Measurements from ENCODE around the gene ERMARD.

DNA sequence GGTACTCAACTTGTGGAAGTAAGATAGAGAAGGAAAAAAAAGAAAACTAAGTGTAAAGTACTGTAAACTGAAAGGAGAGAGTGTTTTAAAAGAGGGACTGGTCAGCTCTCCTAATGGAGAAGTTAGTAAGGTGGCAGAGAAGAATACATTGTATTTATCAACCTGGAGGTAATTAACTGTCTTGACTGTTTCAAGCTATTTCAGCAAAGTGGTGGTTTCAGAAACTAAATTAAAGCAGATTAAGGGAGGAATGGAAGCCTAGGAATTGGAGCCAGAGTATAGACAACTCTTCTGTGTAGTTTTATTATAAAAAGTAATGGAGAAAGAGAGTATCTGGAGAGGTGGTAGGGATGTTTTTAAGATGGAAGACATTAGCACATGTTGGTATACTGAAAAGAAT lies 24.5 kb upstream of the ERMARD start:
- TF ChIP-seq, protein P1, sequence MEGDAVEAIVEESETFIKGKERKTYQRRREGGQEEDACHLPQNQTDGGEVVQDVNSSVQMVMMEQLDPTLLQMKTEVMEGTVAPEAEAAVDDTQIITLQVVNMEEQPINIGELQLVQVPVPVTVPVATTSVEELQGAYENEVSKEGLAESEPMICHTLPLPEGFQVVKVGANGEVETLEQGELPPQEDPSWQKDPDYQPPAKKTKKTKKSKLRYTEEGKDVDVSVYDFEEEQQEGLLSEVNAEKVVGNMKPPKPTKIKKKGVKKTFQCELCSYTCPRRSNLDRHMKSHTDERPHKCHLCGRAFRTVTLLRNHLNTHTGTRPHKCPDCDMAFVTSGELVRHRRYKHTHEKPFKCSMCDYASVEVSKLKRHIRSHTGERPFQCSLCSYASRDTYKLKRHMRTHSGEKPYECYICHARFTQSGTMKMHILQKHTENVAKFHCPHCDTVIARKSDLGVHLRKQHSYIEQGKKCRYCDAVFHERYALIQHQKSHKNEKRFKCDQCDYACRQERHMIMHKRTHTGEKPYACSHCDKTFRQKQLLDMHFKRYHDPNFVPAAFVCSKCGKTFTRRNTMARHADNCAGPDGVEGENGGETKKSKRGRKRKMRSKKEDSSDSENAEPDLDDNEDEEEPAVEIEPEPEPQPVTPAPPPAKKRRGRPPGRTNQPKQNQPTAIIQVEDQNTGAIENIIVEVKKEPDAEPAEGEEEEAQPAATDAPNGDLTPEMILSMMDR (conservative IDR thresholded peaks at IDR 0.05 in 1 of 2, IDR thresholded peaks at IDR 0.05 in 1 of 2; ENCODE audit: low read depth in 1 of 2, low read length in 2 of 2), result no peak
- no peak for TF ChIP-seq EZH2 (IDR thresholded peaks at IDR 0.05; ENCODE audit: low read length, missing control alignments)
